Ectodermal cell (in vitro differentiated cells): ENCODE data around the gene CTIF.

Experiments
- H3K27ac ChIP-seq: 2 replicates; pipeline ENCODE4 v1.7.0; 2013; ENCODE audit warnings: mild to moderate bottlenecking, low read depth, low read length; ENCODE audit not compliant: insufficient read depth, poor library complexity, severe bottlenecking
- H3K27me3 ChIP-seq: 2 replicates; pipeline ENCODE4 v1.7.0; 2013; ENCODE audit warnings: mild to moderate bottlenecking, low read length; ENCODE audit not compliant: insufficient read depth, control insufficient read depth, poor library complexity, severe bottlenecking
- H3K36me3 ChIP-seq: one replicate; pipeline ENCODE4 v1.7.0; 2013; ENCODE audit warnings: low read length; ENCODE audit not compliant: control insufficient read depth, insufficient read depth
- H3K4me1 ChIP-seq: one replicate; pipeline ENCODE4 v1.7.0; 2013; ENCODE audit warnings: low read length; ENCODE audit not compliant: control insufficient read depth, insufficient read depth
- H3K4me3 ChIP-seq: 2 replicates; pipeline ENCODE4 v1.7.0; 2013; ENCODE audit warnings: low read depth, low read length, control low read depth; ENCODE audit not compliant: insufficient read depth
- H3K9me3 ChIP-seq: 2 replicates; pipeline ENCODE4 v1.7.0; 2013; ENCODE audit warnings: mild to moderate bottlenecking, low read length, moderate library complexity; ENCODE audit not compliant: control insufficient read depth
- WGBS, 2 experiments: methylation state at CpG; one replicate each; pipeline ENCODE4 v1.1.7; 2013; ENCODE audit warnings: missing lambda C conversion rate in 2 of 2; 5-methylcytosine and 5-hydroxymethylcytosine counted together

The CTIF gene

GRCh38 chr18:48609820-48610815 is 71.3 kb downstream of the CTIF start:
- no peak overlapping the region for H3K27ac ChIP-seq
- H3K27me3 ChIP-seq, result no peaks in the 10 kb centered on the region
- H3K36me3 ChIP-seq, result no peaks in the 10 kb centered on the region
- 94% methylated on average over 17 of the region's 17 CpGs for whole genome bisulfite sequencing, 2 experiments
- no peaks in the 10 kb centered on the region for H3K9me3 ChIP-seq
- H3K4me3 ChIP-seq, result no peak overlapping the region
- peaks cover 48% of the 10 kb centered on the region for H3K4me1 ChIP-seq

GRCh38 chr18:48611203-48611602 is 72.4 kb downstream of the CTIF start:
- Histone ChIP-seq H3K27me3 (no peaks in the 10 kb centered on the region), H3K27ac (no peak overlapping the region), H3K36me3 (no peaks in the 10 kb centered on the region), H3K4me1 (peaks cover 37% of the 10 kb centered on the region), H3K9me3 (no peaks in the 10 kb centered on the region), H3K4me3 (no peak overlapping the region)
- 95 to 96% methylated on average over 5 of the region's 5 CpGs for WGBS, 2 experiments

GRCh38 chr18:48611785-48612480 is 73.1 kb downstream of the CTIF start:
- H3K36me3 ChIP-seq, result no peaks in the 10 kb centered on the region
- H3K9me3 ChIP-seq, result no peaks in the 10 kb centered on the region
- H3K27me3 ChIP-seq, result no peaks in the 10 kb centered on the region
- H3K4me3 ChIP-seq, result no peak overlapping the region
- no peak overlapping the region for H3K27ac ChIP-seq
- peaks cover 30% of the 10 kb centered on the region for H3K4me1 ChIP-seq
- WGBS, 2 experiments, result 87 to 91% methylated on average over 10 of the region's 10 CpGs

GRCh38 chr18:48612511-48612910 is 73.7 kb downstream of the CTIF start:
- Histone ChIP-seq H3K4me1 (peaks cover 25% of the 10 kb centered on the region), H3K27me3 (no peaks in the 10 kb centered on the region), H3K27ac (no peak overlapping the region), H3K36me3 (no peaks in the 10 kb centered on the region), H3K9me3 (no peaks in the 10 kb centered on the region), H3K4me3 (no peak overlapping the region)
- 92 to 93% methylated on average over 6 of the region's 6 CpGs for WGBS, 2 experiments

GRCh38 chr18:48612917-48613316 is 74.1 kb downstream of the CTIF start:
- no peak overlapping the region for H3K4me3 ChIP-seq
- H3K27me3 ChIP-seq, result no peaks in the 10 kb centered on the region
- H3K4me1 ChIP-seq, result peaks cover 25% of the 10 kb centered on the region
- no peak overlapping the region for H3K27ac ChIP-seq
- no peaks in the 10 kb centered on the region for H3K9me3 ChIP-seq
- H3K36me3 ChIP-seq, result no peaks in the 10 kb centered on the region
- WGBS, 2 experiments, result 65 to 68% methylated on average over 4 of the region's 4 CpGs

GRCh38 chr18:48613589-48614404 is 75.0 kb downstream of the CTIF start:
- Histone ChIP-seq H3K36me3 (no peaks in the 10 kb centered on the region), H3K27me3 (no peaks in the 10 kb centered on the region), H3K27ac (no peak overlapping the region), H3K9me3 (no peaks in the 10 kb centered on the region), H3K4me3 (no peak overlapping the region), H3K4me1 (peaks cover 25% of the 10 kb centered on the region)
- WGBS, 2 experiments, result 46 to 49% methylated on average over 15 of the region's 15 CpGs

- no peaks in the 10 kb centered on the region for H3K36me3 ChIP-seq
- no peaks in the 10 kb centered on the region for H3K9me3 ChIP-seq
- peaks cover 25% of the 10 kb centered on the region for H3K4me1 ChIP-seq
- 89% methylated on average over 31 of the region's 31 CpGs for WGBS, 2 experiments
- H3K4me3 ChIP-seq, result no peak overlapping the region
- H3K27me3 ChIP-seq, result no peaks in the 10 kb centered on the region
- H3K27ac ChIP-seq, result no peak overlapping the region
Observed at GRCh38 chr18:48615566-48616401, 77.0 kb downstream of the CTIF start.

- H3K9me3 ChIP-seq, result no peaks in the 10 kb centered on the region
- no peaks in the 10 kb centered on the region for H3K36me3 ChIP-seq
- peaks cover 25% of the 10 kb centered on the region for H3K4me1 ChIP-seq
- no peaks in the 10 kb centered on the region for H3K27me3 ChIP-seq
- H3K4me3 ChIP-seq, result no peak overlapping the region
- WGBS, 2 experiments, result 91 to 95% methylated on average over 8 of the region's 8 CpGs
- H3K27ac ChIP-seq, result no peak overlapping the region
Observed at GRCh38 chr18:48616484-48617255, 77.8 kb downstream of the CTIF start.
